DMS114 treated with DMSO at 0.1 percent for 48 hours (cell line): Measurements from ENCODE around the gene MMRN2.
"Not testable (repeated sequence)": the region's sequence is repeated elsewhere in the genome, so short reads cannot be mapped to it uniquely, and the experiment has no call there.

Experiments
- DNase-seq: peaks from one replicate; lab custom pipeline; 2025; ENCODE audit not compliant: unreplicated experiment; lab: John Stamatoyannopoulos, UW

The MMRN2 gene, protein sequence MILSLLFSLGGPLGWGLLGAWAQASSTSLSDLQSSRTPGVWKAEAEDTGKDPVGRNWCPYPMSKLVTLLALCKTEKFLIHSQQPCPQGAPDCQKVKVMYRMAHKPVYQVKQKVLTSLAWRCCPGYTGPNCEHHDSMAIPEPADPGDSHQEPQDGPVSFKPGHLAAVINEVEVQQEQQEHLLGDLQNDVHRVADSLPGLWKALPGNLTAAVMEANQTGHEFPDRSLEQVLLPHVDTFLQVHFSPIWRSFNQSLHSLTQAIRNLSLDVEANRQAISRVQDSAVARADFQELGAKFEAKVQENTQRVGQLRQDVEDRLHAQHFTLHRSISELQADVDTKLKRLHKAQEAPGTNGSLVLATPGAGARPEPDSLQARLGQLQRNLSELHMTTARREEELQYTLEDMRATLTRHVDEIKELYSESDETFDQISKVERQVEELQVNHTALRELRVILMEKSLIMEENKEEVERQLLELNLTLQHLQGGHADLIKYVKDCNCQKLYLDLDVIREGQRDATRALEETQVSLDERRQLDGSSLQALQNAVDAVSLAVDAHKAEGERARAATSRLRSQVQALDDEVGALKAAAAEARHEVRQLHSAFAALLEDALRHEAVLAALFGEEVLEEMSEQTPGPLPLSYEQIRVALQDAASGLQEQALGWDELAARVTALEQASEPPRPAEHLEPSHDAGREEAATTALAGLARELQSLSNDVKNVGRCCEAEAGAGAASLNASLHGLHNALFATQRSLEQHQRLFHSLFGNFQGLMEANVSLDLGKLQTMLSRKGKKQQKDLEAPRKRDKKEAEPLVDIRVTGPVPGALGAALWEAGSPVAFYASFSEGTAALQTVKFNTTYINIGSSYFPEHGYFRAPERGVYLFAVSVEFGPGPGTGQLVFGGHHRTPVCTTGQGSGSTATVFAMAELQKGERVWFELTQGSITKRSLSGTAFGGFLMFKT

DNA sequence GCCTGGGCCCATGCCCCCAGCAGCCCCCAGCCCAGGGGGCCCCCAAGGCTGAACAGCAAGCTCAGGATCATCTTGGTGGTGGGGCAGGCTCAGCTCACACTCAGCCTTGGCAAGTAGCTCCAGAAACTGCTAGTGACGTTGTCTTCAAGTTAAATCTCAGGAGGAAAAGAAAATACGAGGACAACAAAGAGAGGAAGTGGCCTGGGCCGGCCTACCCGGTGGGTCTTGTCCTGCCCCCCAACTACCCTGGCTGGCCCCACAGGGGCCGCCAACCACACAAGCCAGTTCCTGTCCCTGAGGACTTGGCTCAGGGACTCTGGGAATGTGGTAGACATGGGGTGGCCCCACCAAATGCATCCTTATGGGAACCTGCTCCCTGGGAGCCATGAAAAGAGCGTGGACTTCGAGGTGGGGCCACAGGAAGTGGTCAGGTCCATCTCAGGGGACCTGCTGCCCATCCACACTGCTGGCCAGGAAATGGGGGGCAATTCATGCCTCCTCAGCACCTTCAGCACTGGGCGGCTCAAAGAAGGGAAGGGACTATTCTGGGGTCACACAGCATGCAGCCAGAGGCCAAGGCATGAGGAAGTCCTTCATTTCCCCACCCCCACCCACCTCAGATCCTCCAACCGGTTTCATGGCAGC lies at the start of gene MMRN2:
TSS of gene MMRN2 (minus strand) at position 145 of the 645 bp plus-strand sequence. CDS start at position 71, 74 bp downstream.
- DNase-seq, result no peak

DNA sequence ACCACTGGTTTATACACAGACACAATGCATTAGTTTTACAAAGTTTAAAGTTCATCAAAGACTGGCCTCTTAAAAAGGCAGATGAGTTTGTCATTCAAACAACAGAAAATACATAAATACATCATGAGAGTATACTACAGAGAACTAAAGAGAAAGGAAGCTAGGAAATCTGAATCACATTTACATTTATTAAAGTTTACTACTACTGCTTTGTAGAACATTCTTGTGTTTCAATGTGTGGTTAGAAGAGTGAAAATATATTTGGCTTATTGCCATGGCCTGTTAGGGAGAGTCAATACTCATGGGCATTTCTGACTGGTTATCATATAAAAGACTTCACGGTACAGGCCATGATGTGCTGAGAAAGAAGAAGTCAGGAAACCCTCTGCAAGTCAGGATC lies 49.7 kb upstream of the MMRN2 start:
- not testable (repeated sequence) for DNase-seq

DNA sequence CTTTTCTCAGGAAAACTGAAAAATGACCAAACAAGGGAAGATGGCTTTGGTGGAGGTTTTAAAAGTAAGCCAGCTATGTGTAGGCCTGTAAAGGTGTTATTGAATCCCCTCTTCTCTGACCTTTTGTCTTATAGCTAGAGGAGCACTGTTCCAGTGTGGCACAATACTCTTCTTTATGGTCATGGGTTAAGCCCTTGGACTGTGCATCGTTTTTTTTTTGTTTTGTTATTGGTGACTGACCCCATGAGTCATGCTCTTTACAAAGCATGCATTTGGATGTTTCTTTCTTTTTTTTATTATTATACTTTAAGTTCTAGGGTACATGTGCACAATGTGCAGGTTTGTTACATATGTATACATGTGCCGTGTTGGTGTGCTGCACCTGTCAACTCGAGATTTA lies 43.1 kb upstream of the MMRN2 start:
- DNase-seq, result no peak

DNA sequence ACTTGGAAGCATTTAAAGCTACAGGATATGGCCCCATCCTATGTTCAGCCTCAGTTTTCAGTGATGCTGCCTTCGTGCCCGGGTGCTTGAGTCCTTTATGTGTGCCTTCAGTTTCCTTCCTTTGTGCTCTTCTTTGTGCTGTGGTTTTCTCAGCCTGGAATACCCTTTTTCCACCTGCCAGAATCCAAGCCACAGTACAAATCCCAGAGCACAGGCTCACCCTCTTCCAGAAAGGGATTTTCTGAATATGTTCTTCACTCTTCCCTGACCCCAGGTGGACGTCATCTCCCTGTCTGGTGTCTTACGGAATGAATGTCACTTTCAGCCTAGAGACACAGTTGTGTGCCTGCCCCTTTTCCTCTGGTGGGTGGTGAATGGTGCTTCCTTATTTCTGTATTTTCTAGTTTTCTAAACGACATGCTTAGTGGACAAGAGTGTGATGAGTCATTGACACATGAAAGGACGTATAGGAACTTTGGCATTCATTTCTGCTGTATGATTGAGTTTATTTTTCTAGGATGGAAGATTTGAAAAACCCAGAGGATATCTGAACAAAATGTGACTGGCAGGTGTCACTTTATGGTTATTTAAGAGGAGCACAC lies 42.5 kb upstream of the MMRN2 start:
- not testable (repeated sequence) for DNase-seq

DNA sequence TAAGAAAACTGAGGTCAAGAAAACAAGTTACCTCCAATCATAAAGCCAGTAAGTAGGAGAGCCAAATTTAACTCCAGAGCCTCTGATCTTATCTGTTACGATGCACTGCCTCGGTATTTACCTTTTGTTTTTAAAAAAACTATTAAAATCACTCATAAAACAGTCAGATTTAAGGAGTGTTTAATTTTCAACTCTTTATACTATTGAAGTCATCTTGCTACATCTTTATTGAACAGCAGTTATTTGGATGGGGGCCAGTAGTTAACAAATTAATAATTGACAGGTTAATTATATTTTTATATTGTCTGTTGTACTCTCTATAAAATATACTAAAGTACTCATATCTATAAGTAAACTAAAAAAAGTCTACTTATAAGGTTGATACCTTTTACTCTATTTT lies 35.5 kb upstream of the MMRN2 start:
- DNase-seq, result no peak

DNA sequence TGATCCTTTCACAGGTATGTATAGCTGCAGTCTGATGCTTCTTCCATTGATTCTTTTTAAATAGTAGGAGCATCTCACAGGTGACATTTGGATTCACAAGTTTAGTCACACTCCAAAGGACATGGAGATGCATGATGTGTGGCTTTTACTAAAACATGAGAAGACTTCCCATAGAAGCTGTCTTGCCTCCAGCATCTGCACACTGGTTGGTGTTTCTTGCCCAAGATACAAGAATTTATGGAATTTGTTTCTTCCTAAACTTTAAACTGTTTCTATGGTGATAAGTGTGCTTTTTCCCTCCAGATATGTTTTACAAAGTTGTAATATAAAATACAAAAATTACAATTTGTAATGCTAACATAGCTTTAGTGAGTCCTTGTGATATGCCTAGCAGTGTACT lies 35.0 kb upstream of the MMRN2 start:
- DNase-seq, result no peak

DNA sequence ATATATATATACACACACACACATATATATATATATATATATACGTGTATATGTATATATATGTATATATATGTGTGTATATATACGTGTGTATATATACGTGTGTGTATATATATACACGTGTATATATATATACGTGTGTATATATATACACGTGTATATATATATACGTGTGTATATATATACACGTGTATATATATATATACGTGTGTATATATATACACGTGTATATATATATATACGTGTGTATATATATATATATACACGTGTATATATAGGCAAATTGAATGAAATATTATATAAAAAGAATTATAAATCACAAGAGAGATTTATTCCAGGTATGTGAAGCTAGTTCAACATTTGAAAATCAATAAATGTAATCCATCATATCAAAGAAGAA lies 33.9 kb upstream of the MMRN2 start:
- DNase-seq, result not testable (repeated sequence)

DNA sequence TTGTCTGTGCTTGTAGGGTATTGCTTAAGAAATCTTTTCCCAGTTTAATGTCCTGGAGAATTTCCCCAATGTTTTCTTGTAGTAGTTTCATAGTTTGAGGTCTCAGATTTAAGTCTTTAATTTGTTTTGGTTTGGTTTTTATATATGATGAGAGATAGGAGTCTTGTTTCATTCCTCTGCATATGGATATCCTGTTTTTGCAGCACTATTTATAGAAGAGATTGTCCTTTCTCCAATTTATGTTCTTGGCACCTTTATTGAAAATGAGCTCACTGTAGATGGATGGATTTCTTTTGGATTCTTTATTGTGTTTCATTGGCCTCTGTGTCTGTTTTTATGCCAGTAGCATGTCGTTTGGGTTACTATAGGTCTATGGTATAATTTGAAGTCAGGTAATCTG lies 31.1 kb upstream of the MMRN2 start:
- no peak for DNase-seq

DNA sequence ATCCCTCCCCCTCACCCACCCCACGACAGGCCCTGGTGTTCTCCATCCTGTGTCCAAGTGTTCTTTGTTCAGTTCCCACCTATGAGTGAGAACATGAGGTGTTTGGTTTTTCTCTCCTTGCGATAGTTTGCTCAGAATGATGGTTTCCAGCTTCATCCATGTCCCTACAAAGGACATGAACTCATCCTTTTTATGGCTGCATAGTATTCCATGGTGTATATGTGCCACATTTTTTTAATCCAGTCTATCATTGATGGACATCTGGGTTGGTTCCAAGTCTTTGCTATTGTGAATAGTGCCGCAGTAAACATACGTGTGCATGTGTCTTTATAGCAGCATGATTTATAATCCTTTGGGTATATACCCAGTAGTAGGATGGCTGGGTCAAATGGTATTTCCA lies 27.1 kb upstream of the MMRN2 start:
- DNase-seq, result not testable (repeated sequence)

DNA sequence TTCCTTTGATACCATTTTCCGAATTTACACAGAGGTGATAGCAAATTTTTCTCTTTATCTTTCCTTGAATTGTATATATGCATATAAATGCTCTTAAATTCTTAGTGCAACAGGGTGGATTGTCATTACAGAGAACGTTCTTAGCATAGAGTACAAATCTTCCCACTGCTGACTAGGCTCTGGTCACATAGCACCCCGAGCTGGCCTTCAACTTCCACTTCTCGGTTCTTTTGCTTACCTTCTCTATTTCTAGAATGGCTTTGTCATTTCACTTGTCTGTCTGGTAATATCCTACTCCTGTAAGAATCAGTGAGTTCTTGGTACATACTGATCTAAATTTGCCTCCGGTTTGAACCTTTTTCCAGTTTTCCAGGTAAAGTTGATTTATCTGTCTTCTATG lies 24.3 kb upstream of the MMRN2 start:
- no peak for DNase-seq

DNA sequence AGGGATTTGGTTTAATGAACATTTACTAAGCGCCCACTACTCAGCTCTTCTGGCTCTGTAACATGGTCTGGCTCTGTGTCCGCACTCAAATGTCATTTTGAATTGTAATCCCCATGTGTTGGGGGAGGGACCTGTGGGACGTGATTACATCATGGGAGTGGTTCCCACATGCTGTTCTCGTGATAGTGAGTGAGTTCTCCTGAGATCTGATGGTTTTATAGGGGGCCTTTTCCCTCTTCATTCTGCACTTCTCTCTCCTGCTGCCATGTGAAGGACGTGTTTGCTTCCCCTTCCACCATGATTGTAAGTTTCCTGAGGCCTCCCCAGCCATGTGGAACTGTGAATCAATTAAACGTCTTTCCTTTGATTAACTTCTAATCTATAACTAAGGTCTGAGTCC lies 23.6 kb upstream of the MMRN2 start:
- not testable (repeated sequence) for DNase-seq

DNA sequence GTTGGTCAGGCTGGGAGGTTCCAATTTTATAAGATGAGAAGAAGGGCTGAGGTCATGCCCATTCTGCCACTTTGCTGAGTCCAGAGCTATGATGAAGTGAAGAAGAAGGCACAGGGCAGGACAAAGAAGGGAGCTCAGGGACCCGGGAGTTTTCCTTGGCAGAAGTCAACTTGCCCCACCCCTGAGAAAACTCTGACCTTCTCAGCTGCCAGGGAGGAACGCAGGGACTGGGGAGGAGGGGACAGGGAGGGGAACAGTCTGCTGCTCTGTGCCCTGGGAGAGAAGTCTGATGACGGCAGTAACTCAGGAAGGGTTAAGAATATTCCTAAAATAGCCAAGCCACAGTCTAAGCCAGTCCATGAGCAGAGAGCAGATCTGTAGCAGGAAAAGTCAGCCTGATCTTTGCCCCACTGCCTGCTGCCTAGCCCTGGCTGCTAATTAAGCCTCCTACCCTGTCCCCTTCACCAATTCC lies 22.6 kb upstream of the MMRN2 start:
- DNase-seq, result no peak

DNA sequence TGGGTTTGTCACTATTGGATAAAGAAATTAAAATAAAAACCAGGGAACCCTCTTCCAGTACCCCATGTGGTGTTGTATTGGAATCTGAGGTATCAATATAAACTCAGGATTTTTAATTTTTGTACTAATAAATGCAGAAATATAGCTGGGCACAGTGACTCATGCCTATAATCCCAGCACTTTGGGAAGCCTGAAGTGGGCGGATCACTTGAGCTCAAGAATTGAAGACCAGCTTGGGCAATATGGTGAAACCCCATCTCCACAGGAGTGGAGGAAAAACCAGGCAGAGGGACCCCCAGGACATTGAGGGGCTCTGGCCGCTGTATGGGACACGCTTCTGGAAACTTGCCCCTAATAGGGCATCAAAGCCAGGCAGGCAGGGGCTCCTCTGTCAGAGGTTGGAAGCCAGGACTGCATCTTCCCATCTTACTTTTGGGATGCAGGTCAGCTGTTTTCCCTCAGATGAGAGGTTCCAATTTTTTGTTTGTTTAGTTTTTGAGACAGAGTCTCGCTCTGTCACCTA lies 21.9 kb upstream of the MMRN2 start:
- DNase-seq, result no peak

DNA sequence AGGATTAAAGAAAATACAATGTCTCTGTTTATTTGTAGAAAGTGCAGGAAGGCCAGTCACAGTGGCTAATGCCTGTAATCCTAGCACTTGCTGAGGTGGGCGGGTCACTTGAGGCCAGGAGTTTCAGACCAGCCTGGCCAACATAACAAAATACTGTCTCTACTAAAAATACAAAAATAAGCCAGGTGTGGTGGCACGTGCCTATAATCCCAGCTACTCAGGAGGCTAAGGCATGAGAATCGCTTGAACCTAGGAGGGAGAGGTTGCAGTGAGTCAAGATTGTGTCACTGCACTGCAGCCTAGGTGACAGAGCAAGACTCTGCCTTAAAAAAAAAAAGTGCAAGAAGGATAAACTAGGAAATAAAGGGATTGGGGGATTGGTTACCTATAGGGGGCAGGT lies 21.0 kb upstream of the MMRN2 start:
- not testable (repeated sequence) for DNase-seq

DNA sequence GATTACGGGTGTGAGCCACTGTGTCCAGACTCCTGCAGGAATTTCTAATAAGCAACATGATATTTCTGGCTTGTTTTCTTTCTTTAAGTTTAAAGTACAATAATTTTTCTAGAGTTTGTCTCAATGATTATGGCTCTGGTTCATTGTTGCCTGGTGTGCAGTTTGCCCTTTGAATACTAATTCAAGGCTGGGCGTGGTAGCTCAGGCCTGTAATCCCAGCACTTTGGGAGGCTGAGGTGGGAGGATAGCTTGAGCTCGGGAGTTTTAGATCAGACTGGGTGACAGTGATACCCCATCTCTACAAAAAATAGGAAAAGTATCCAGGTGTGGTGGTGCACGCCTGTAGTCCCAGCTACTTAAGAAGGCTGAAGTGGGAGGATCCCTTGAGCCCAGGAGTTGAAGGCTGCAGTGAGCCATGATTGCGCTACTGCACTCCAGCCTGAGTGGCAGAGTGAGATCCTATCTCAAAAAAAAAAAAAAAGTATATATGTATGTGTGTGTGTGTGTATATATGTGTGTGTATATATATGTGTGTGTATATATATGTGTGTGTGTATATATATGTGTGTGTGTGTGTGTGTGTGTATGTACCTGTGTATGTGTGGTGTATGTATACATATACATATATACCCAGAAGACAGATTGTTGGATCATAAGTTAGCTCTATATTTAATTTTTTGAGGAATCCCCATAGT lies 19.1 kb upstream of the MMRN2 start:
- no peak for DNase-seq

DNA sequence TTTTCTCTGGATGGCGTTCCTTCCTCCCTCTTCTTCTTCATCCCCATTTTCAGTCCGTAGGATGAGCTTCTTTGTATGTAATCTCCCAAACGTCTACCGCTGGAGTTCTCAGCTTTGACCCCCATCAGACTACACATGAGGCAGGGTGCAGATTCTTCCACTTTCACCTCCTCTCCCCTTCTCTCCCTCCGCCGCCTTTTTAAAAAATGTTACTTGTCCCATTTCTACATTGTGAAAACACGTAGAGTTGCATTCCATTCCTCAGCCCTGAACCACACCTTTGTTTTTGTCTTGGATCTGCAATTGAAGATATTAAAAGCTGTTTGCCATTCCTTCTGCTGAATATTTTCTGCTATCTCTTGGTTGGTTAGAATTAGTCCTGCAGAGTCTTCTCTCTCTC lies 17.1 kb upstream of the MMRN2 start:
- DNase-seq, result no peak

DNA sequence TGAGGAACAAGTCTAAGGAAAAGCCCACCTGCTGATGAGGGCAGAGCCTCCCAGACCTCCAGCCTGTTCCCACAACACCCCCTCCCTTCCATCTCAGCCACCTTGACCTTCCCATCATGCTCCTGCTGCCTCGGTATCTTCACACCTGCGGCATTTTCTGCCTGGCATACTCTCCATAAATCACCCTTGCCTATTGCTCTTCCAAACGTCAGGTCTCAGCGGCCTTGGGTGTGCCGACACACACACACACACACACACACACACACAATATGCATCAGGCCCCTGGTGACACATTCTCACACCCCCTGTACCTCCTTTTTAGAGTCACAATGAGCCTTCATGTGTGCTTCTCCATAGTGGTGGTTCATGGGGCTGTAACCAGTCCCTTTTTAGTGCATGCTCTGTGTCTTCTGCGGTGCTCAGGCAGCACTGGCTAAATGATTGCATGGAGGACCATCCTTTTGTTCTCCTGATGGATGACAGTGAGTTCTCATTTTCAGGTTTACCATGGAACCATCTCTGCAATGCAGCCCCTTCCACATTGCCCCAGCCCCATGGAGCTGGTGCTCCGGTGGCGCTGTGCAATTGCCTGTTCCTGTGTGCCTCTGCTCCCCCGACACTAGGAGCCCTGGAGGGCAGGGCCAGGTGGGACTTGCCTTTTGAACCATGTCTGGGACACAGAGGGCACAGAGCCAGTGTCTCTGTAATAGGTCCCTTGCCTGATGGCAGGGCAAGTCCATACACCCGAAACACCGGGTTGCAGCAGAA lies 15.4 kb upstream of the MMRN2 start:
- no peak for DNase-seq

DNA sequence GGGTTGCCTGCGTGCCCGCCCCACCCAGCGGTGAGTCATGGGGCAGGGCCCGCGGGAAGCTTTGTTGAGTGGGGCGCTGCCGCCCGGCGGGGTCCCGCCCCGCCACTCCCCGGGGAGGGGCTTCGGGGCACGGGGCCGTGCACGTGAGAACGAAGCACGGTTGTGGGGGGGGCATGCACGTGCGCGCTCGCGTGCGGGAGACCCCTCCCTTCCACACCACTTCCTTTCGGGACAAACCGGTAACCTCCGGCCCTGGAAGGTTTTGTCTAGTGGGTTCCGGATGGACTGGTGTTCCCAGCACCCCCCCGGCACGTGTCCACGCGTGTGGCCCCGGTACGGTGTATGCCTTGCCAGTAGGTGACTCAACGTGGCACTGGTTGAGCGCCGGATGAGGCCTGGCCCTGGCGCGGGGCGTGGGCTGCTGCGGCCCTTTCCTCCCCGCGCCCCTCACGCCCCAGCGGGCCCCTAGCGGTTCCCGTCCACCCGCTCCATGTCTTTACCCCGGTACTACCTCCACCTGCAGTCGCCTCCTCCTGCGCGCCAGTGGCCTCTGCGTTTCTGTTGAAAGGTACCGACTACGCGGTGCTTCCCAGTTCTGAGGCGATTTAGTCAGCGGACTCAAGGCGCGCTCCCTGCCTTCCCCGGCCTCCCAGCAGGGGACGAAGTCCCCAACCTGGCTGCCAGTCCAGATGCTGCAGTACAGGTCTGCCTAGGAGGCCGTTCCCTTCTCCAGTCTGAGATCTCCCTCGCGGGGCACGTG lies 14.0 kb upstream of the MMRN2 start:
- DNase-seq, result no peak

DNA sequence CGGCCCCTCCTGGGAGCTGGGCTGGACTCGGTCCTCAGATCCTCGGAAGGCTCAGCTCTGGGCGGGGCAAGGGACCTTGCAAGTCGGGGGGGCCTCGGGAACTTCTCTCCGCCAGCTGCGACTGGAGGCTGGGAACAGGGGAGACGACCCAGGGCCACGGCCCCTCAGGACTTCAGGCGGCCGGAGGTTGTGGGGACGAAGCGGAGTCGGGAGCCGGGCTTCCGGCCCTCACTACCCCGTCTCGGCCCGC lies 13.5 kb upstream of the MMRN2 start:
- DNase-seq, result no peak
